ENCODE data around the gene LANCL2.
"Not testable (repeated sequence)": the region's sequence is repeated elsewhere in the genome, so short reads cannot be mapped to it uniquely, and the experiment has no call there.

LANCL2 gene

GRCh38 chr7:55402506-55402905, 37.4 kb downstream of the LANCL2 start:
- not testable (repeated sequence) for DNase-seq; H2BK5ac ChIP-seq (ENCODE audit: low read length); H4K5ac ChIP-seq (ENCODE audit: low read length); H4K8ac ChIP-seq (ENCODE audit: low read depth, low read length); H3K23ac ChIP-seq (ENCODE audit: low read length); H2BK120ac ChIP-seq (ENCODE audit: low read depth, low read length); H3K18ac ChIP-seq (ENCODE audit: low read length); H3K27ac ChIP-seq (ENCODE audit: low read depth, low read length); H3K79me1 ChIP-seq (ENCODE audit: low read length); H3K4me3 ChIP-seq (ENCODE audit: low read length); H2AK5ac ChIP-seq (ENCODE audit: low read length); H3K27me3 ChIP-seq (ENCODE audit: insufficient read depth, low read length, poor library complexity); H3K4me1 ChIP-seq (ENCODE audit: control insufficient read depth, low read depth, low read length); H3K9ac ChIP-seq (ENCODE audit: low read length); H3K4me2 ChIP-seq (ENCODE audit: low read length); H3K79me2 ChIP-seq (ENCODE audit: control insufficient read depth, insufficient read depth, low read length); H3K36me3 ChIP-seq (ENCODE audit: control insufficient read depth, insufficient read depth, low read length); H3K4ac ChIP-seq (ENCODE audit: low read depth, low read length); H3K56ac ChIP-seq (ENCODE audit: low read length); H2BK15ac ChIP-seq (replicated peaks; ENCODE audit: low read depth)
- WGBS (ENCODE audit: extremely low coverage, insufficient coverage, low lambda C conversion rate), result no CpG with 5 or more reads among the region's 35 CpGs

GRCh38 chr7:55405856-55406541, 40.9 kb downstream of the LANCL2 start:
- no peak overlapping the region for H2BK15ac ChIP-seq (replicated peaks; ENCODE audit: low read depth)
- no peak overlapping the region for H3K9ac ChIP-seq (ENCODE audit: low read length)
- H2AK5ac ChIP-seq (ENCODE audit: low read length), result no peak overlapping the region
- no peak for DNase-seq
- WGBS (ENCODE audit: extremely low coverage, insufficient coverage, low lambda C conversion rate), result no CpG with 5 or more reads among the region's 16 CpGs
- H3K4me2 ChIP-seq (ENCODE audit: low read length), result no peak overlapping the region
- H2BK5ac ChIP-seq (ENCODE audit: low read length), result no peak overlapping the region
- H3K36me3 ChIP-seq (ENCODE audit: control insufficient read depth, insufficient read depth, low read length), result peaks cover 2% of the 10 kb centered on the region
- H4K8ac ChIP-seq (ENCODE audit: low read depth, low read length), result no peak overlapping the region
- no peaks in the 10 kb centered on the region for H3K79me1 ChIP-seq (ENCODE audit: low read length)
- no peaks in the 10 kb centered on the region for H3K4me1 ChIP-seq (ENCODE audit: control insufficient read depth, low read depth, low read length)
- no peak overlapping the region for H3K23ac ChIP-seq (ENCODE audit: low read length)
- H3K27me3 ChIP-seq (ENCODE audit: insufficient read depth, low read length, poor library complexity), result no peaks in the 10 kb centered on the region
- H3K18ac ChIP-seq (ENCODE audit: low read length), result no peak overlapping the region
- H3K4ac ChIP-seq (ENCODE audit: low read depth, low read length), result no peak overlapping the region
- H3K27ac ChIP-seq (ENCODE audit: low read depth, low read length), result no peak overlapping the region
- no peak overlapping the region for H2BK120ac ChIP-seq (ENCODE audit: low read depth, low read length)
- no peak overlapping the region for H4K5ac ChIP-seq (ENCODE audit: low read length)
- H3K56ac ChIP-seq (ENCODE audit: low read length), result no peak overlapping the region
- no peak overlapping the region for H3K4me3 ChIP-seq (ENCODE audit: low read length)
- no peaks in the 10 kb centered on the region for H3K79me2 ChIP-seq (ENCODE audit: control insufficient read depth, insufficient read depth, low read length)

GRCh38 chr7:55409482-55410225, 44.5 kb downstream of the LANCL2 start:
- Histone ChIP-seq H2AK5ac (ENCODE audit: low read length) (no peak overlapping the region), H3K4me2 (ENCODE audit: low read length) (no peak overlapping the region), H3K4me1 (ENCODE audit: control insufficient read depth, low read depth, low read length) (no peaks in the 10 kb centered on the region), H4K8ac (ENCODE audit: low read depth, low read length) (no peak overlapping the region), H3K23ac (ENCODE audit: low read length) (no peak overlapping the region), H3K9ac (ENCODE audit: low read length) (no peak overlapping the region), H3K79me1 (ENCODE audit: low read length) (no peaks in the 10 kb centered on the region), H3K56ac (ENCODE audit: low read length) (no peak overlapping the region), H3K36me3 (ENCODE audit: control insufficient read depth, insufficient read depth, low read length) (peaks cover 2% of the 10 kb centered on the region), H3K79me2 (ENCODE audit: control insufficient read depth, insufficient read depth, low read length) (no peaks in the 10 kb centered on the region), H3K27ac (ENCODE audit: low read depth, low read length) (no peak overlapping the region), H2BK15ac (replicated peaks; ENCODE audit: low read depth) (no peak overlapping the region), H3K27me3 (ENCODE audit: insufficient read depth, low read length, poor library complexity) (no peaks in the 10 kb centered on the region), H3K18ac (ENCODE audit: low read length) (no peak overlapping the region), H3K4ac (ENCODE audit: low read depth, low read length) (no peak overlapping the region), H3K4me3 (ENCODE audit: low read length) (no peak overlapping the region), H2BK120ac (ENCODE audit: low read depth, low read length) (no peak overlapping the region), H4K5ac (ENCODE audit: low read length) (no peak overlapping the region), H2BK5ac (ENCODE audit: low read length) (no peak overlapping the region)
- no CpG with 5 or more reads among the region's 3 CpGs for WGBS (ENCODE audit: extremely low coverage, insufficient coverage, low lambda C conversion rate)
- no peak for DNase-seq

GRCh38 chr7:55410667-55411239, 45.6 kb downstream of the LANCL2 start:
- no peak overlapping the region for H3K4ac ChIP-seq (ENCODE audit: low read depth, low read length)
- H3K4me2 ChIP-seq (ENCODE audit: low read length), result no peak overlapping the region
- H3K27me3 ChIP-seq (ENCODE audit: insufficient read depth, low read length, poor library complexity), result no peaks in the 10 kb centered on the region
- no peak overlapping the region for H3K4me3 ChIP-seq (ENCODE audit: low read length)
- H2BK5ac ChIP-seq (ENCODE audit: low read length), result no peak overlapping the region
- no peak overlapping the region for H4K5ac ChIP-seq (ENCODE audit: low read length)
- H3K4me1 ChIP-seq (ENCODE audit: control insufficient read depth, low read depth, low read length), result no peaks in the 10 kb centered on the region
- no peak overlapping the region for H3K18ac ChIP-seq (ENCODE audit: low read length)
- H3K27ac ChIP-seq (ENCODE audit: low read depth, low read length), result no peak overlapping the region
- no peak overlapping the region for H2BK120ac ChIP-seq (ENCODE audit: low read depth, low read length)
- H2AK5ac ChIP-seq (ENCODE audit: low read length), result no peak overlapping the region
- no peak overlapping the region for H2BK15ac ChIP-seq (replicated peaks; ENCODE audit: low read depth)
- no peaks in the 10 kb centered on the region for H3K79me2 ChIP-seq (ENCODE audit: control insufficient read depth, insufficient read depth, low read length)
- no peak overlapping the region for H3K56ac ChIP-seq (ENCODE audit: low read length)
- no peak overlapping the region for H3K9ac ChIP-seq (ENCODE audit: low read length)
- WGBS (ENCODE audit: extremely low coverage, insufficient coverage, low lambda C conversion rate), result no CpG with 5 or more reads among the region's 4 CpGs
- no peak for DNase-seq
- H4K8ac ChIP-seq (ENCODE audit: low read depth, low read length), result no peak overlapping the region
- H3K79me1 ChIP-seq (ENCODE audit: low read length), result no peaks in the 10 kb centered on the region
- no peak overlapping the region for H3K23ac ChIP-seq (ENCODE audit: low read length)
- peaks cover 2% of the 10 kb centered on the region for H3K36me3 ChIP-seq (ENCODE audit: control insufficient read depth, insufficient read depth, low read length)

GRCh38 chr7:55411844-55412243, 46.7 kb downstream of the LANCL2 start:
- Histone ChIP-seq H3K4me2 (ENCODE audit: low read length) (no peak overlapping the region), H3K4me1 (ENCODE audit: control insufficient read depth, low read depth, low read length) (no peaks in the 10 kb centered on the region), H3K23ac (ENCODE audit: low read length) (no peak overlapping the region), H3K36me3 (ENCODE audit: control insufficient read depth, insufficient read depth, low read length) (no peaks in the 10 kb centered on the region), H3K27ac (ENCODE audit: low read depth, low read length) (no peak overlapping the region), H3K18ac (ENCODE audit: low read length) (no peak overlapping the region), H3K4ac (ENCODE audit: low read depth, low read length) (no peak overlapping the region), H2BK120ac (ENCODE audit: low read depth, low read length) (no peak overlapping the region), H3K56ac (ENCODE audit: low read length) (no peak overlapping the region), H4K8ac (ENCODE audit: low read depth, low read length) (no peak overlapping the region), H2BK15ac (replicated peaks; ENCODE audit: low read depth) (no peak overlapping the region), H2AK5ac (ENCODE audit: low read length) (no peak overlapping the region), H2BK5ac (ENCODE audit: low read length) (no peak overlapping the region), H3K79me2 (ENCODE audit: control insufficient read depth, insufficient read depth, low read length) (no peaks in the 10 kb centered on the region), H3K4me3 (ENCODE audit: low read length) (no peak overlapping the region), H3K79me1 (ENCODE audit: low read length) (no peaks in the 10 kb centered on the region), H3K27me3 (ENCODE audit: insufficient read depth, low read length, poor library complexity) (no peaks in the 10 kb centered on the region), H4K5ac (ENCODE audit: low read length) (no peak overlapping the region), H3K9ac (ENCODE audit: low read length) (no peak overlapping the region)
- no peak for DNase-seq
- WGBS (ENCODE audit: extremely low coverage, insufficient coverage, low lambda C conversion rate), result no CpG with 5 or more reads among the region's 12 CpGs
